Keratinocyte (primary cell): Measurements from ENCODE around the gene KDM4B. TPM values are rescaled to one million over a fixed set of nuclear protein-coding genes. Genes with fewer than 3 reads are reported as not detected.

Source experiments
- DNase-seq: peaks from one replicate; pipeline ENCODE4 v3.0.0-alpha.2; 2011; ENCODE audit warnings: low read depth, missing footprints, low spot score
- FAIRE-seq: peaks from 2 replicates; lab custom pipeline; 2011; peaks lifted over from hg19 to GRCh38; lab: Jason Lieb, UNC
- H2AFZ ChIP-seq: 2 replicates; pipeline ENCODE4 v1.6.0; 2012; ENCODE audit warnings: low read length, control low read depth, inconsistent platforms; ENCODE audit not compliant: control insufficient read depth
- H3K27ac ChIP-seq: 2 replicates; pipeline ENCODE4 v1.5.1; 2011; ENCODE audit warnings: low read length; ENCODE audit not compliant: control insufficient read depth, insufficient read depth
- H3K27me3 ChIP-seq: 3 replicates; pipeline ENCODE4 v1.6.0; 2011; ENCODE audit warnings: low read length; ENCODE audit not compliant: control insufficient read depth, insufficient read depth; ENCODE audit errors: extremely low read depth
- H3K36me3 ChIP-seq, 2 experiments: 2 replicates in 1 of 2; 3 replicates in 1 of 2; pipeline ENCODE4 v1.5.1; 2011; ENCODE audit warnings: low read length in 2 of 2, mild to moderate bottlenecking in 1 of 2; ENCODE audit not compliant: control insufficient read depth in 2 of 2, insufficient read depth in 2 of 2; ENCODE audit errors: extremely low read depth in 1 of 2
- H3K4me1 ChIP-seq: 3 replicates; pipeline ENCODE4 v1.5.1; 2011; ENCODE audit warnings: low read length; ENCODE audit not compliant: control insufficient read depth, insufficient read depth; ENCODE audit errors: extremely low read depth
- H3K4me2 ChIP-seq: 3 replicates; pipeline ENCODE4 v1.6.0; 2011; ENCODE audit warnings: low read depth, low read length; ENCODE audit not compliant: control insufficient read depth, insufficient read depth; ENCODE audit errors: extremely low read depth
- H3K4me3 ChIP-seq, 3 experiments: fragments of 200-600 bp in 1 of 3; sonication (generic) in 1 of 3; 2 replicates in 2 of 3; 3 replicates in 1 of 3; pipeline ENCODE4 v1.5.1; 2011 to 2016; ENCODE audit warnings: low read length in 3 of 3, mild to moderate bottlenecking in 3 of 3, control low read depth in 2 of 3, inconsistent platforms in 1 of 3, low read depth in 1 of 3, mixed read lengths in 1 of 3, mixed run types in 1 of 3, moderate library complexity in 1 of 3; ENCODE audit not compliant: control insufficient read depth in 2 of 3, insufficient read depth in 2 of 3; ENCODE audit errors: extremely low read depth in 1 of 3
- H3K79me2 ChIP-seq: 2 replicates; pipeline ENCODE4 v1.6.0; 2012; ENCODE audit warnings: low read length; ENCODE audit not compliant: control insufficient read depth, insufficient read depth
- H3K9ac ChIP-seq: 3 replicates; pipeline ENCODE4 v1.6.0; 2011; ENCODE audit warnings: low read length; ENCODE audit not compliant: control insufficient read depth, insufficient read depth; ENCODE audit errors: extremely low read depth
- H3K9me1 ChIP-seq: 3 replicates; pipeline ENCODE4 v1.6.0; 2011; ENCODE audit warnings: low read length; ENCODE audit not compliant: control insufficient read depth, insufficient read depth; ENCODE audit errors: extremely low read depth
- H3K9me3 ChIP-seq: 2 replicates; pipeline ENCODE4 v1.5.1; 2012; ENCODE audit warnings: low read depth, low read length; ENCODE audit not compliant: control insufficient read depth
- H4K20me1 ChIP-seq: 3 replicates; pipeline ENCODE4 v1.6.0; 2011; ENCODE audit warnings: low read length; ENCODE audit not compliant: control insufficient read depth, insufficient read depth; ENCODE audit errors: extremely low read depth
- EZH2 ChIP-seq: IDR thresholded peaks from one replicate; pipeline ENCODE4 v1.6.1; 2012; ENCODE audit warnings: inconsistent platforms, mild to moderate bottlenecking, low read length, moderate library complexity
- dilution Hi-C: fragments of 300-500 bp; cut with MboI; formaldehyde crosslinking; loops from one replicate; pipeline ENCODE4 v1.7.0; 2020; ENCODE audit warnings: low sequenced_read_pairs; ENCODE audit not compliant: extremely low pct_ligation_motif_present
- polyA plus RNA-seq, 5 experiments: library from polyadenylated mRNA; depleted of rRNA in 3 of 5; stranded (reverse) in 3 of 5; stranded (forward) in 1 of 5; unstranded in 1 of 5; fragments of >200 nt; gene quantifications; 1 replicate in 1 of 5; 2 replicates in 3 of 5; 3 replicates in 1 of 5; pipeline versions ENCODE4 v1.2.1 to v1.2.3, GENCODE V29; 2011 to 2012; ENCODE audit warnings: missing spikeins in 2 of 5, low read depth in 1 of 5, low replicate concordance in 1 of 5
- TF ChIP-seq, protein P1 (sequence below), 3 experiments: IDR thresholded peaks in 1 of 3; conservative IDR thresholded peaks in 1 of 3; optimal IDR thresholded peaks in 1 of 3; 2 replicates in 2 of 3; 3 replicates in 1 of 3; pipeline versions ENCODE3 to v1.5.1; 2011; ENCODE audit warnings: low read length in 3 of 3, mild to moderate bottlenecking in 3 of 3, moderate library complexity in 2 of 3, control low read depth in 1 of 3, inconsistent platforms in 1 of 3; ENCODE audit not compliant: insufficient read depth in 2 of 3; ENCODE audit errors: extremely low read depth in 1 of 3

Gene KDM4B
- polyA plus RNA-seq, 1 donor (not counting 4 experiments of a cell fraction or from before 2014, with no cell fraction given), result 6.2 TPM

DNA sequence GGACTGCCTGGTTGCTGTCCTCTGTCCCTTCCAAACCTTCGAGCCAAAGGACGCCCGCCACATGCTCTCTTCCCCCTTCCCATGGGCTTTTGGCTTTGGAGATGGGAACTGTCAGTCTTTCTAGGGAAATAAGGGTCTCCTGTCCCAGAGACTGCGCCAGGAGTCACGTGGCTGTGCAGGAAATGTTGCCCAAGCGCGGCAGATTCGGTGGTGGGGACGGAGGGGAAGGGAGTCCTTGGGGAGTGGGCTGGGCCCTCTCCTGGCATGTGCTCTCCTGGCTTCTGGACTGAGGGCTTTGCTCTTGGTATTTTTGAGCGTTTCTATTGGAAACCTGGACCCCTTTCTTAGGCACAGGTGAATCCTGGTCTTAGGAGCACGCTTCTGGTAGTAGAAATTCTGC is 103.2 kb downstream of the KDM4B start:
- H3K4me3 ChIP-seq, result no peak overlapping the region
- FAIRE-seq (no peak), DNase-seq (no peak)
- no peaks in the 10 kb centered on the region for H3K27me3 ChIP-seq
- dilution Hi-C loops, result no loop called here
- no peak overlapping the region for H3K4me2 ChIP-seq
- H3K4me1 ChIP-seq, result no peaks in the 10 kb centered on the region
- TF ChIP-seq, protein P1, sequence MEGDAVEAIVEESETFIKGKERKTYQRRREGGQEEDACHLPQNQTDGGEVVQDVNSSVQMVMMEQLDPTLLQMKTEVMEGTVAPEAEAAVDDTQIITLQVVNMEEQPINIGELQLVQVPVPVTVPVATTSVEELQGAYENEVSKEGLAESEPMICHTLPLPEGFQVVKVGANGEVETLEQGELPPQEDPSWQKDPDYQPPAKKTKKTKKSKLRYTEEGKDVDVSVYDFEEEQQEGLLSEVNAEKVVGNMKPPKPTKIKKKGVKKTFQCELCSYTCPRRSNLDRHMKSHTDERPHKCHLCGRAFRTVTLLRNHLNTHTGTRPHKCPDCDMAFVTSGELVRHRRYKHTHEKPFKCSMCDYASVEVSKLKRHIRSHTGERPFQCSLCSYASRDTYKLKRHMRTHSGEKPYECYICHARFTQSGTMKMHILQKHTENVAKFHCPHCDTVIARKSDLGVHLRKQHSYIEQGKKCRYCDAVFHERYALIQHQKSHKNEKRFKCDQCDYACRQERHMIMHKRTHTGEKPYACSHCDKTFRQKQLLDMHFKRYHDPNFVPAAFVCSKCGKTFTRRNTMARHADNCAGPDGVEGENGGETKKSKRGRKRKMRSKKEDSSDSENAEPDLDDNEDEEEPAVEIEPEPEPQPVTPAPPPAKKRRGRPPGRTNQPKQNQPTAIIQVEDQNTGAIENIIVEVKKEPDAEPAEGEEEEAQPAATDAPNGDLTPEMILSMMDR (optimal IDR thresholded peaks at IDR 0.05 in 1 of 3, IDR thresholded peaks at IDR 0.05 in 1 of 3, conservative IDR thresholded peaks at IDR 0.05 in 1 of 3; ENCODE audit: extremely low read depth in 1 of 3, insufficient read depth in 2 of 3, low read length in 3 of 3), result no peak
- no peak for TF ChIP-seq EZH2
- no peak overlapping the region for H2AFZ ChIP-seq
- no peaks in the 10 kb centered on the region for H3K9me3 ChIP-seq
- H3K9me1 ChIP-seq, result no peaks in the 10 kb centered on the region
- no peak overlapping the region for H3K27ac ChIP-seq
- peaks cover 10 to 27% of the 10 kb centered on the region in 2 experiments for H3K36me3 ChIP-seq
- H4K20me1 ChIP-seq, result no peaks in the 10 kb centered on the region
- H3K79me2 ChIP-seq, result no peaks in the 10 kb centered on the region
- H3K9ac ChIP-seq, result no peak overlapping the region

DNA sequence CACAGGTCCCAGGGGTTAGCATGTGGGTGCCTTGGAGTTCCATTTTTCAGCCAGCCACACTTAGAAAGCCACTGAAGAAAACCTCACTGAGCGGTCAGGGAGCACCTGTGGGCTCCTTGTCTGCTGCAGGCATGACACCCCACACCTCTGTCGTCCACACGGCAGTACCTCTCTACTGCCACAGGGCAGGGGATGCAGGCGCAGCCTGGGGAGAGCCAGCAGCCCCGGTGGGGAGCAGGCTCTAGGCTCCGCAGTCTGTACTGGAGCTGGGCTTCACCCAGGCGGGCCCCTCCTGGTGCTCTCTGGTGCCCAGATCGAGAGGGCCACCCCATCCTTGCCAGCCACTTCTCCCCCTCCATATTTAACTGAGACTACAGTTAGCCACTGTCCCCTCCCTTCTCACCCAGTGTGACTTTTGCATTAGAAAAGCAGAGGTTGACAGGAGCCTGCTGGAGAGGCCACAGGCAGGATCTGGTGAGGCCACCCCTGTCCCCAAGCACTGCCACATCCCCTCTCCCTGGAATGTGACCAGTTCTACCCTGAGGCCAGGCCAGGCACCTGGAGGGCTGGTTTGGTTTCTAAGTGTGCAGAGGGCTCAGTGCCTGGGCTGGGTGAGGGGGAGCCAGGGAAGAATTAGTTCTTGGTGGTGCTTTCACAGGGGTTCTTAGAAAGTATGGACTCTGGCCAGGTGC is 104.4 kb downstream of the KDM4B start:
- Histone ChIP-seq H3K4me2 (no peak overlapping the region), H3K4me1 (no peaks in the 10 kb centered on the region), H3K9me1 (no peaks in the 10 kb centered on the region), H3K79me2 (no peaks in the 10 kb centered on the region), H3K9me3 (no peaks in the 10 kb centered on the region), H3K9ac (no peak overlapping the region), H3K4me3 (no peak overlapping the region), H3K27me3 (no peaks in the 10 kb centered on the region), H3K27ac (no peak overlapping the region), H3K36me3 (peaks cover 10 to 26% of the 10 kb centered on the region in 2 experiments), H2AFZ (no peak overlapping the region), H4K20me1 (no peaks in the 10 kb centered on the region)
- TF ChIP-seq EZH2, result no peak
- TF ChIP-seq, protein P1 (optimal IDR thresholded peaks at IDR 0.05 in 1 of 3, IDR thresholded peaks at IDR 0.05 in 1 of 3, conservative IDR thresholded peaks at IDR 0.05 in 1 of 3; ENCODE audit: extremely low read depth in 1 of 3, insufficient read depth in 2 of 3, low read length in 3 of 3), result no peak
- dilution Hi-C loops, result no loop called here
- no peak for DNase-seq
- FAIRE-seq, result no peak
